PC-3 (cell line): ENCODE results near the gene UTRN. TPM values are rescaled to one million over a fixed set of nuclear protein-coding genes. Genes with fewer than 3 reads are reported as not detected.
A peak's percentile ranks its signal among the peaks of the same experiment; 100 is the strongest.

ENCODE experiments used
- ATAC-seq: fragments of 200-7000 bp; cut with Tn5 transposase; 2 replicates; pipeline ENCODE4 v1.9.1; 2020; ENCODE audit warnings: mild to moderate bottlenecking, moderate library complexity
- BruUV-seq: library from RNA; stranded (reverse); fragments of 400-500 nt; replicated peaks from 2 replicates; lab custom pipeline; 2021; lab: Mats Ljungman, UMichigan
- CTCF ChIA-PET: fragments of 300-600 bp; sonication (Branson Sonifier 250); formaldehyde crosslinking; loops from one replicate; lab custom pipeline; 2022; ENCODE audit warnings: antibody characterized with exemption; lab: Charles Lee
- POLR2A ChIA-PET: fragments of 300-600 bp; sonication (Branson Sonifier 250); formaldehyde crosslinking; loops from one replicate; lab custom pipeline; 2022; ENCODE audit warnings: antibody characterized with exemption; ENCODE audit not compliant: unreplicated experiment; lab: Charles Lee
- DNase-seq: peaks from one replicate; pipeline ENCODE4 v3.0.0-alpha.2; 2015
- H2AFZ ChIP-seq: fragments of 300-600 bp; sonication (generic); 2 replicates; pipeline ENCODE4 v1.6.0; 2016; ENCODE audit warnings: antibody characterized with exemption, low read length
- H3F3A ChIP-seq: fragments of 300-600 bp; sonication (generic); one replicate; pipeline ENCODE4 v1.6.0; 2017; ENCODE audit warnings: antibody characterized with exemption, low read length, control low read depth, mild to moderate bottlenecking; ENCODE audit not compliant: unreplicated experiment
- H3K27ac ChIP-seq: fragments of 300-600 bp; sonication (generic); 2 replicates; pipeline ENCODE4 v1.5.1; 2016; ENCODE audit warnings: mild to moderate bottlenecking, low read length
- H3K27me3 ChIP-seq: fragments of 300-600 bp; sonication (generic); 2 replicates; pipeline ENCODE4 v1.6.1; 2016; ENCODE audit warnings: low read length, mixed read lengths
- H3K36me3 ChIP-seq: fragments of 300-600 bp; sonication (generic); 2 replicates; pipeline ENCODE4 v1.6.1; 2016; ENCODE audit warnings: low read depth, mixed run types, low read length, mixed read lengths
- H3K4me1 ChIP-seq: fragments of 300-600 bp; sonication (generic); 2 replicates; pipeline ENCODE4 v1.5.1; 2016; ENCODE audit warnings: low read length; ENCODE audit not compliant: insufficient read depth
- H3K4me2 ChIP-seq: fragments of 300-600 bp; sonication (generic); 2 replicates; pipeline ENCODE4 v1.6.0; 2016; ENCODE audit warnings: low read length
- H3K4me3 ChIP-seq: fragments of 300-600 bp; sonication (generic); 2 replicates; pipeline ENCODE4 v1.5.1; 2016; ENCODE audit warnings: mild to moderate bottlenecking, low read length, mixed read lengths
- H3K79me2 ChIP-seq: fragments of 300-600 bp; sonication (generic); 2 replicates; pipeline ENCODE4 v1.6.1; 2017; ENCODE audit warnings: low read length, mixed read lengths
- H3K9ac ChIP-seq: fragments of 300-600 bp; sonication (generic); 2 replicates; pipeline ENCODE4 v1.6.0; 2016; ENCODE audit warnings: mild to moderate bottlenecking, low read length
- H3K9me2 ChIP-seq: fragments of 300-600 bp; sonication (generic); replicated peaks from 2 replicates; pipeline ENCODE4 v1.6.1; 2016; ENCODE audit warnings: mixed run types, low read length, mixed read lengths
- H3K9me3 ChIP-seq: fragments of 300-600 bp; sonication (generic); 2 replicates; pipeline ENCODE4 v1.6.1; 2016; ENCODE audit warnings: low read length, mixed read lengths
- H4K20me1 ChIP-seq: fragments of 300-600 bp; sonication (generic); 2 replicates; pipeline ENCODE4 v1.6.1; 2016; ENCODE audit warnings: low read length, mixed read lengths
- EZH2 ChIP-seq: fragments of 300-600 bp; sonication (generic); IDR thresholded peaks from one replicate; pipeline ENCODE4 v1.6.1; 2017; ENCODE audit warnings: antibody characterized with exemption, mild to moderate bottlenecking, low read length; ENCODE audit not compliant: unreplicated experiment
- EZH2phosphoT487 ChIP-seq: fragments of 300-600 bp; sonication (generic); IDR thresholded peaks from 2 replicates; pipeline ENCODE4 v1.6.1; 2018; ENCODE audit warnings: mild to moderate bottlenecking, antibody characterized with exemption, low read length, borderline replicate concordance
- intact Hi-C: fragments of 100-400 bp; cut with micrococcal nuclease; formaldehyde crosslinking; loops from 2 replicates; pipeline ENCODE4 v1.9.0; 2023
- total RNA-seq: library from RNA; depleted of rRNA; stranded (reverse); fragments of >200 nt; gene quantifications from 2 replicates; pipeline ENCODE4 v1.2.3, GENCODE V29; 2014
- TF ChIP-seq, protein P1 (sequence below): fragments of 300-600 bp; sonication (generic); conservative IDR thresholded peaks from 2 replicates; pipeline ENCODE4 v1.5.1; 2017; ENCODE audit warnings: antibody characterized with exemption, low read depth, mild to moderate bottlenecking, low read length

The UTRN gene
- total RNA-seq, 1 experiment from 2014 or later: 58.3 TPM

GRCh38 chr6:144265390-144265789 lies 19.7 kb upstream of the UTRN start:
- Histone ChIP-seq H3K9ac (peak overlapping the region; percentile 41), H3K27ac (peak overlapping the region; percentile 85), H3F3A (no peaks in the 10 kb centered on the region), H3K27me3 (no peaks in the 10 kb centered on the region), H3K9me2 (no peaks in the 10 kb centered on the region), H3K79me2 (no peaks in the 10 kb centered on the region), H2AFZ (no peak overlapping the region), H3K9me3 (no peaks in the 10 kb centered on the region), H3K36me3 (no peaks in the 10 kb centered on the region), H3K4me1 (peaks cover 35% of the 10 kb centered on the region), H3K4me3 (peak overlapping the region; percentile 47), H3K4me2 (peak overlapping the region; percentile 76), H4K20me1 (no peaks in the 10 kb centered on the region)
- POLR2A ChIA-PET: interaction anchor here (0.6 kb wide), 1 partner anchor 283 kb away, joined by 4 read pairs; no protein-coding TSS in a partner anchor
- intact Hi-C loops: loop anchor here (1.0 to 5.0 kb wide), 2 partner anchors 19 to 48 kb away; no protein-coding TSS in a partner anchor
- DNase-seq: peak; percentile 82
- BruUV-seq: no TSS peak
- peak; percentile 35 for ATAC-seq
- TF ChIP-seq, protein P1, sequence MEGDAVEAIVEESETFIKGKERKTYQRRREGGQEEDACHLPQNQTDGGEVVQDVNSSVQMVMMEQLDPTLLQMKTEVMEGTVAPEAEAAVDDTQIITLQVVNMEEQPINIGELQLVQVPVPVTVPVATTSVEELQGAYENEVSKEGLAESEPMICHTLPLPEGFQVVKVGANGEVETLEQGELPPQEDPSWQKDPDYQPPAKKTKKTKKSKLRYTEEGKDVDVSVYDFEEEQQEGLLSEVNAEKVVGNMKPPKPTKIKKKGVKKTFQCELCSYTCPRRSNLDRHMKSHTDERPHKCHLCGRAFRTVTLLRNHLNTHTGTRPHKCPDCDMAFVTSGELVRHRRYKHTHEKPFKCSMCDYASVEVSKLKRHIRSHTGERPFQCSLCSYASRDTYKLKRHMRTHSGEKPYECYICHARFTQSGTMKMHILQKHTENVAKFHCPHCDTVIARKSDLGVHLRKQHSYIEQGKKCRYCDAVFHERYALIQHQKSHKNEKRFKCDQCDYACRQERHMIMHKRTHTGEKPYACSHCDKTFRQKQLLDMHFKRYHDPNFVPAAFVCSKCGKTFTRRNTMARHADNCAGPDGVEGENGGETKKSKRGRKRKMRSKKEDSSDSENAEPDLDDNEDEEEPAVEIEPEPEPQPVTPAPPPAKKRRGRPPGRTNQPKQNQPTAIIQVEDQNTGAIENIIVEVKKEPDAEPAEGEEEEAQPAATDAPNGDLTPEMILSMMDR: no peak
- TF ChIP-seq EZH2phosphoT487 (no peak), EZH2 (no peak)
- CTCF ChIA-PET: interaction anchor here (1.2 kb wide), 1 partner anchor 21 kb away, joined by 3 read pairs; no protein-coding TSS in a partner anchor

- H3K9me3 ChIP-seq: no peaks in the 10 kb centered on the region
- TF ChIP-seq EZH2phosphoT487: no peak
- TF ChIP-seq EZH2: no peak
- TF ChIP-seq, protein P1: no peak
- CTCF ChIA-PET: interaction anchor here (0.7 to 1.2 kb wide), 2 partner anchors 20 to 49 kb away, joined by 3 to 8 read pairs; no protein-coding TSS in a partner anchor
- peak overlapping the region; percentile 76 for H3K4me2 ChIP-seq
- no peaks in the 10 kb centered on the region for H3F3A ChIP-seq
- no TSS peak for BruUV-seq
- no peaks in the 10 kb centered on the region for H3K9me2 ChIP-seq
- POLR2A ChIA-PET: interaction anchor here (0.6 kb wide), 1 partner anchor 72 kb away, joined by 5 read pairs; no protein-coding TSS in a partner anchor
- 0 out of 2 replicates have a peak overlapping the region, but pooled peaks have one; percentile 60 for H2AFZ ChIP-seq
- H3K27ac ChIP-seq: peak overlapping the region; percentile 85
- H3K4me1 ChIP-seq: peaks cover 35% of the 10 kb centered on the region
- DNase-seq (peak; percentile 97), ATAC-seq (peak; percentile 72)
- H4K20me1 ChIP-seq: no peaks in the 10 kb centered on the region
- intact Hi-C loops: loop anchor here (5.0 kb wide), 1 partner anchor 49 kb away; no protein-coding TSS in a partner anchor
- H3K36me3 ChIP-seq: no peaks in the 10 kb centered on the region
- H3K4me3 ChIP-seq: peak overlapping the region; percentile 47
- H3K27me3 ChIP-seq: no peaks in the 10 kb centered on the region
- no peaks in the 10 kb centered on the region for H3K79me2 ChIP-seq
- peak overlapping the region; percentile 41 for H3K9ac ChIP-seq
Measured at GRCh38 chr6:144266091-144266649, 19.0 kb upstream of the UTRN start.
